ENCODE results near the gene C12orf42. TPM values are rescaled to one million over a fixed set of nuclear protein-coding genes. Genes with fewer than 3 reads are reported as not detected.

The C12orf42 gene
- total RNA-seq, 3 donors from 2014 or later (not counting 1 experiment from before 2014, with no cell fraction given): 1.3 to 1.7 (median 1.6) TPM

- no peak overlapping the region for H3K27ac ChIP-seq (ENCODE audit: low read length)
- H3K27me3 Mint-ChIP-seq (ENCODE audit: low read depth in 2 of 2): no peaks in the 10 kb centered on the region
- intact Hi-C loops (cut with micrococcal nuclease): no loop called here
- no peaks in the 10 kb centered on the region for H3K27me3 ChIP-seq (ENCODE audit: control insufficient read depth, insufficient read depth, low read length)
- H3K4me3 Mint-ChIP-seq: no peak overlapping the region
- no peak for TF ChIP-seq CTCF (IDR thresholded peaks at IDR 0.05)
- H3K4me1 Mint-ChIP-seq: no peaks in the 10 kb centered on the region
- H3K36me3 ChIP-seq (ENCODE audit: control insufficient read depth, insufficient read depth, low read length): no peaks in the 10 kb centered on the region
- peaks cover 13% of the 10 kb centered on the region for H3K36me3 Mint-ChIP-seq
- no peak for ATAC-seq
- peaks cover 8 to 19% of the 10 kb centered on the region in 2 donors for H3K9me3 Mint-ChIP-seq
- no peak overlapping the region for H3K4me3 ChIP-seq (ENCODE audit: low read length)
- 87% methylated on average over 4 of the region's 4 CpGs for WGBS (ENCODE audit: insufficient coverage)
- H3K27ac Mint-ChIP-seq: no peak overlapping the region
- H3K9me3 ChIP-seq (ENCODE audit: control insufficient read depth, insufficient read depth, low read length): no peaks in the 10 kb centered on the region
- H3K4me1 ChIP-seq (ENCODE audit: control insufficient read depth, insufficient read depth, low read length): no peaks in the 10 kb centered on the region
- no peak for DNase-seq
Measured at GRCh38 chr12:103422746-103423515, 72.8 kb downstream of the C12orf42 start.

GRCh38 chr12:103422328-103422727 lies 73.4 kb downstream of the C12orf42 start:
- no peak overlapping the region for H3K4me3 Mint-ChIP-seq
- 88% methylated on average over 3 of the region's 4 CpGs for WGBS (ENCODE audit: insufficient coverage)
- no peaks in the 10 kb centered on the region for H3K36me3 ChIP-seq (ENCODE audit: control insufficient read depth, insufficient read depth, low read length)

GRCh38 chr12:103421402-103421801 lies 74.4 kb downstream of the C12orf42 start:
- Histone ChIP-seq H3K27ac (ENCODE audit: low read length) (no peak overlapping the region), H3K4me3 (ENCODE audit: low read length) (no peak overlapping the region), H3K36me3 (ENCODE audit: control insufficient read depth, insufficient read depth, low read length) (no peaks in the 10 kb centered on the region), H3K4me1 (ENCODE audit: control insufficient read depth, insufficient read depth, low read length) (no peaks in the 10 kb centered on the region), H3K9me3 (ENCODE audit: control insufficient read depth, insufficient read depth, low read length) (no peaks in the 10 kb centered on the region), H3K27me3 (ENCODE audit: control insufficient read depth, insufficient read depth, low read length) (no peaks in the 10 kb centered on the region)
- Mint-ChIP-seq H3K4me3 (no peak overlapping the region), H3K9me3 (peaks cover 4 to 7% of the 10 kb centered on the region in 2 donors), H3K27me3 (ENCODE audit: low read depth in 2 of 2) (no peaks in the 10 kb centered on the region), H3K36me3 (no peaks in the 10 kb centered on the region), H3K27ac (no peak overlapping the region), H3K4me1 (no peaks in the 10 kb centered on the region)
- TF ChIP-seq CTCF (IDR thresholded peaks at IDR 0.05): no peak
- DNase-seq (no peak), ATAC-seq (no peak)
- intact Hi-C loops (cut with micrococcal nuclease): no loop called here
- no CpG with 5 or more reads among the region's 1 CpG for WGBS (ENCODE audit: insufficient coverage)

More at GRCh38 chr12:103422328-103422727, 73.4 kb downstream of the C12orf42 start:
- Mint-ChIP-seq H3K9me3 (peaks cover 5 to 13% of the 10 kb centered on the region in 2 donors), H3K4me1 (no peaks in the 10 kb centered on the region), H3K27me3 (ENCODE audit: low read depth in 2 of 2) (no peaks in the 10 kb centered on the region), H3K36me3 (peaks cover 7% of the 10 kb centered on the region), H3K27ac (no peak overlapping the region)
- H3K27ac ChIP-seq (ENCODE audit: low read length): no peak overlapping the region
- no peaks in the 10 kb centered on the region for H3K9me3 ChIP-seq (ENCODE audit: control insufficient read depth, insufficient read depth, low read length)
- no peaks in the 10 kb centered on the region for H3K4me1 ChIP-seq (ENCODE audit: control insufficient read depth, insufficient read depth, low read length)
- DNase-seq (no peak), ATAC-seq (no peak)
- H3K27me3 ChIP-seq (ENCODE audit: control insufficient read depth, insufficient read depth, low read length): no peaks in the 10 kb centered on the region
- intact Hi-C loops (cut with micrococcal nuclease): no loop called here
- TF ChIP-seq CTCF (IDR thresholded peaks at IDR 0.05): no peak
- H3K4me3 ChIP-seq (ENCODE audit: low read length): no peak overlapping the region

GRCh38 chr12:103415681-103416080 lies 80.1 kb downstream of the C12orf42 start:
- no peaks in the 10 kb centered on the region for H3K27me3 Mint-ChIP-seq (ENCODE audit: low read depth in 2 of 2)
- H3K4me1 ChIP-seq (ENCODE audit: control insufficient read depth, insufficient read depth, low read length): no peaks in the 10 kb centered on the region
- no peaks in the 10 kb centered on the region for H3K36me3 ChIP-seq (ENCODE audit: control insufficient read depth, insufficient read depth, low read length)
- no peaks in the 10 kb centered on the region for H3K4me1 Mint-ChIP-seq
- H3K4me3 ChIP-seq (ENCODE audit: low read length): no peak overlapping the region
- no peak for TF ChIP-seq CTCF (IDR thresholded peaks at IDR 0.05)
- no peak overlapping the region for H3K27ac Mint-ChIP-seq
- intact Hi-C loops (cut with micrococcal nuclease): no loop called here
- H3K27me3 ChIP-seq (ENCODE audit: control insufficient read depth, insufficient read depth, low read length): no peaks in the 10 kb centered on the region
- H3K4me3 Mint-ChIP-seq: no peak overlapping the region
- H3K9me3 Mint-ChIP-seq: peaks cover 0 to 7% of the 10 kb centered on the region in 2 donors
- ATAC-seq (no peak), DNase-seq (no peak)
- H3K27ac ChIP-seq (ENCODE audit: low read length): no peak overlapping the region
- no peaks in the 10 kb centered on the region for H3K9me3 ChIP-seq (ENCODE audit: control insufficient read depth, insufficient read depth, low read length)
- peaks cover 6% of the 10 kb centered on the region for H3K36me3 Mint-ChIP-seq
- 100% methylated on average over 2 of the region's 2 CpGs for WGBS (ENCODE audit: insufficient coverage)
